Liver (tissue), 9 donors: ENCODE data around the gene ABCD3. TPM values are rescaled to one million over a fixed set of nuclear protein-coding genes. Genes with fewer than 3 reads are reported as not detected.
A peak's percentile ranks its signal among the peaks of the same experiment; 100 is the strongest.
"Not testable (repeated sequence)": the region's sequence is repeated elsewhere in the genome, so short reads cannot be mapped to it uniquely, and the experiment has no call there.

Experiments
- DNase-seq: peaks from one replicate; pipeline ENCODE4 v3.0.0-alpha.2; 2017; ENCODE audit warnings: low spot score
- H3K27ac ChIP-seq, 2 donors: one replicate each; pipeline ENCODE4 v1.7.0; 2013; ENCODE audit warnings: inconsistent platforms in 2 of 2, low read length in 2 of 2, control low read depth in 1 of 2, low read depth in 1 of 2, mild to moderate bottlenecking in 1 of 2
- H3K27me3 ChIP-seq, 4 donors: one replicate each; pipeline versions ENCODE4 v1.6.1 to v1.7.0; 2013; ENCODE audit warnings: low read length in 3 of 4, inconsistent platforms in 1 of 4, mild to moderate bottlenecking in 1 of 4, moderate library complexity in 1 of 4; ENCODE audit not compliant: control insufficient read depth in 4 of 4, insufficient read depth in 4 of 4
- H3K36me3 ChIP-seq, 4 donors: one replicate each; pipeline versions ENCODE4 v1.6.1 to v1.7.0; 2013; ENCODE audit warnings: low read length in 3 of 4, mild to moderate bottlenecking in 3 of 4, low read depth in 1 of 4, moderate library complexity in 1 of 4; ENCODE audit not compliant: control insufficient read depth in 4 of 4, insufficient read depth in 3 of 4
- H3K4me1 ChIP-seq, 4 donors: one replicate each; pipeline versions ENCODE4 v1.6.1 to v1.7.0; 2013; ENCODE audit warnings: low read length in 3 of 4, mild to moderate bottlenecking in 3 of 4, moderate library complexity in 1 of 4; ENCODE audit not compliant: control insufficient read depth in 4 of 4, insufficient read depth in 4 of 4
- H3K4me3 ChIP-seq, 3 donors: one replicate each; pipeline versions ENCODE4 v1.6.1 to v1.7.0; 2013; ENCODE audit warnings: low read length in 3 of 3, control low read depth in 1 of 3, low read depth in 1 of 3, mild to moderate bottlenecking in 1 of 3
- H3K9ac ChIP-seq, 2 donors: one replicate each; pipeline ENCODE4 v1.7.0; 2013; ENCODE audit warnings: low read length in 2 of 2, mild to moderate bottlenecking in 2 of 2, moderate library complexity in 2 of 2, control low read depth in 1 of 2, low read depth in 1 of 2
- H3K9me3 ChIP-seq, 4 donors: one replicate each; pipeline versions ENCODE4 v1.6.1 to v1.7.0; 2013; ENCODE audit warnings: low read length in 3 of 4; ENCODE audit not compliant: control insufficient read depth in 4 of 4
- EGR1 ChIP-seq, 2 donors: IDR thresholded peaks; 2 replicates each; pipeline ENCODE4 v1.6.1; 2016 to 2018; ENCODE audit warnings: antibody characterized with exemption in 2 of 2, low read depth in 2 of 2
- FOXA1 ChIP-seq: IDR thresholded peaks from 2 replicates; pipeline ENCODE4 v1.6.1; 2016; ENCODE audit warnings: antibody characterized with exemption
- GABPA ChIP-seq, 2 donors: IDR thresholded peaks in 1 of 2; conservative IDR thresholded peaks in 1 of 2; 2 replicates each; pipeline ENCODE4 v1.6.1; 2016; ENCODE audit warnings: antibody characterized with exemption in 2 of 2, mild to moderate bottlenecking in 1 of 2, moderate library complexity in 1 of 2
- HNF4A ChIP-seq, 2 donors: conservative IDR thresholded peaks; 2 replicates each; pipeline ENCODE4 v1.6.1; 2016; ENCODE audit warnings: antibody characterized with exemption in 2 of 2, mild to moderate bottlenecking in 2 of 2
- HNF4G ChIP-seq: IDR thresholded peaks from 2 replicates; pipeline ENCODE4 v1.6.1; 2016; ENCODE audit warnings: antibody characterized with exemption
- JUND ChIP-seq, 2 donors: IDR thresholded peaks; 2 replicates each; pipeline ENCODE4 v1.6.1; 2016; ENCODE audit warnings: antibody characterized with exemption in 2 of 2
- MAX ChIP-seq: IDR thresholded peaks from 2 replicates; pipeline ENCODE4 v1.6.1; 2016; ENCODE audit warnings: antibody characterized with exemption
- RAD21 ChIP-seq, 2 donors: IDR thresholded peaks; 2 replicates each; pipeline ENCODE4 v1.6.1; 2016; ENCODE audit warnings: antibody characterized with exemption in 2 of 2, mild to moderate bottlenecking in 2 of 2
- RXRA ChIP-seq, 2 donors: IDR thresholded peaks; 2 replicates each; pipeline ENCODE4 v1.6.1; 2017 to 2018; ENCODE audit warnings: antibody characterized with exemption in 2 of 2, mild to moderate bottlenecking in 1 of 2
- SP1 ChIP-seq: IDR thresholded peaks from 2 replicates; pipeline ENCODE4 v1.6.1; 2018; ENCODE audit warnings: antibody characterized with exemption, mild to moderate bottlenecking
- TAF1 ChIP-seq: conservative IDR thresholded peaks from 2 replicates; pipeline ENCODE4 v1.6.1; 2016; ENCODE audit warnings: antibody characterized with exemption, mild to moderate bottlenecking
- YY1 ChIP-seq: IDR thresholded peaks from 2 replicates; pipeline ENCODE4 v1.6.1; 2016; ENCODE audit warnings: antibody characterized with exemption, mild to moderate bottlenecking
- WGBS: extraction: QIAGEN DNeasy Blood & Tissue Kit; methylation state at CpG from one replicate; pipeline ENCODE4 v1.1.7; 2013; 5-methylcytosine and 5-hydroxymethylcytosine counted together
- polyA plus RNA-seq, 2 donors: library from polyadenylated mRNA; stranded (reverse) in 1 of 2; unstranded in 1 of 2; fragments of 200-250 nt in 1 of 2; fragments of >200 nt in 1 of 2; fragmentation: Nextera tagmentation in 1 of 2; extraction: Ambion mirVana in 1 of 2; gene quantifications; one replicate each; pipeline versions ENCODE4 v1.2.1 to v1.2.3, GENCODE V29; 2013 to 2015
- total RNA-seq, 2 donors: library from RNA; depleted of rRNA; stranded (reverse); fragments of >200 nt; gene quantifications; one replicate each; pipeline ENCODE4 v1.2.3, GENCODE V29; 2014
- TF ChIP-seq, protein P1 (sequence below): fragments of 150-350 bp; IDR thresholded peaks from 2 replicates; pipeline ENCODE4 v1.5.1; 2017; ENCODE audit warnings: improper control_type of control experiment, low read depth, low read length; ENCODE audit not compliant: missing input control
- TF ChIP-seq, protein P2 (sequence below): IDR thresholded peaks from 2 replicates; pipeline ENCODE4 v1.6.1; 2016; ENCODE audit warnings: antibody characterized with exemption, mild to moderate bottlenecking
- donor health status: healthy.
- donor health status: healthy.
- donor health status: healthy.
- donor health status: healthy.
- donor health status: healthy.

The ABCD3 gene
- total RNA-seq (100 to 1,000 TPM in 1 of 2 donors, 10 to 100 TPM in 1; 71.6 to 133 TPM), polyA plus RNA-seq (10 to 100 TPM; 49.2 to 53.4 TPM)

GRCh38 chr1:94417978-94418663 is at the start of gene ABCD3:
Gene ABCD3 (plus strand): TSS chr1:94418389. CDS start chr1:94418479, 90 bp downstream.
- Histone ChIP-seq H3K27me3 (no peaks in the 10 kb centered on the region), H3K9me3 (no peaks in the 10 kb centered on the region), H3K4me3 (peak within 1 kb of the TSS; percentile 72 to 90 (median 74)), H3K9ac (peak within 1 kb of the TSS; percentile 88 to 97), H3K4me1 (peaks cover 2 to 42% (median 32%) of the 10 kb centered on the region in 4 donors), H3K36me3 (no peaks in the 10 kb centered on the region), H3K27ac (peak within 1 kb of the TSS; percentile 75 to 92)
- peak; percentile 96 for DNase-seq
- WGBS = under 1% methylated on average over 84 of the region's 84 CpGs
- peak; percentile 65 to 81 for TF ChIP-seq RXRA (IDR thresholded peaks at IDR 0.05)
- TF ChIP-seq HNF4G = peak; percentile 56
- TF ChIP-seq GABPA (IDR thresholded peaks at IDR 0.05 in 1 of 2, conservative IDR thresholded peaks at IDR 0.05 in 1 of 2) = peak in 1 of 2 donors; percentile 58
- no peak for TF ChIP-seq FOXA1
- TF ChIP-seq HNF4A (conservative IDR thresholded peaks at IDR 0.05) = peak; percentile 68 to 76
- TF ChIP-seq, protein P1, sequence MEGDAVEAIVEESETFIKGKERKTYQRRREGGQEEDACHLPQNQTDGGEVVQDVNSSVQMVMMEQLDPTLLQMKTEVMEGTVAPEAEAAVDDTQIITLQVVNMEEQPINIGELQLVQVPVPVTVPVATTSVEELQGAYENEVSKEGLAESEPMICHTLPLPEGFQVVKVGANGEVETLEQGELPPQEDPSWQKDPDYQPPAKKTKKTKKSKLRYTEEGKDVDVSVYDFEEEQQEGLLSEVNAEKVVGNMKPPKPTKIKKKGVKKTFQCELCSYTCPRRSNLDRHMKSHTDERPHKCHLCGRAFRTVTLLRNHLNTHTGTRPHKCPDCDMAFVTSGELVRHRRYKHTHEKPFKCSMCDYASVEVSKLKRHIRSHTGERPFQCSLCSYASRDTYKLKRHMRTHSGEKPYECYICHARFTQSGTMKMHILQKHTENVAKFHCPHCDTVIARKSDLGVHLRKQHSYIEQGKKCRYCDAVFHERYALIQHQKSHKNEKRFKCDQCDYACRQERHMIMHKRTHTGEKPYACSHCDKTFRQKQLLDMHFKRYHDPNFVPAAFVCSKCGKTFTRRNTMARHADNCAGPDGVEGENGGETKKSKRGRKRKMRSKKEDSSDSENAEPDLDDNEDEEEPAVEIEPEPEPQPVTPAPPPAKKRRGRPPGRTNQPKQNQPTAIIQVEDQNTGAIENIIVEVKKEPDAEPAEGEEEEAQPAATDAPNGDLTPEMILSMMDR = no peak
- TF ChIP-seq SP1 = peak; percentile 72
- TF ChIP-seq YY1 = peak; percentile 71
- TF ChIP-seq, protein P2, sequence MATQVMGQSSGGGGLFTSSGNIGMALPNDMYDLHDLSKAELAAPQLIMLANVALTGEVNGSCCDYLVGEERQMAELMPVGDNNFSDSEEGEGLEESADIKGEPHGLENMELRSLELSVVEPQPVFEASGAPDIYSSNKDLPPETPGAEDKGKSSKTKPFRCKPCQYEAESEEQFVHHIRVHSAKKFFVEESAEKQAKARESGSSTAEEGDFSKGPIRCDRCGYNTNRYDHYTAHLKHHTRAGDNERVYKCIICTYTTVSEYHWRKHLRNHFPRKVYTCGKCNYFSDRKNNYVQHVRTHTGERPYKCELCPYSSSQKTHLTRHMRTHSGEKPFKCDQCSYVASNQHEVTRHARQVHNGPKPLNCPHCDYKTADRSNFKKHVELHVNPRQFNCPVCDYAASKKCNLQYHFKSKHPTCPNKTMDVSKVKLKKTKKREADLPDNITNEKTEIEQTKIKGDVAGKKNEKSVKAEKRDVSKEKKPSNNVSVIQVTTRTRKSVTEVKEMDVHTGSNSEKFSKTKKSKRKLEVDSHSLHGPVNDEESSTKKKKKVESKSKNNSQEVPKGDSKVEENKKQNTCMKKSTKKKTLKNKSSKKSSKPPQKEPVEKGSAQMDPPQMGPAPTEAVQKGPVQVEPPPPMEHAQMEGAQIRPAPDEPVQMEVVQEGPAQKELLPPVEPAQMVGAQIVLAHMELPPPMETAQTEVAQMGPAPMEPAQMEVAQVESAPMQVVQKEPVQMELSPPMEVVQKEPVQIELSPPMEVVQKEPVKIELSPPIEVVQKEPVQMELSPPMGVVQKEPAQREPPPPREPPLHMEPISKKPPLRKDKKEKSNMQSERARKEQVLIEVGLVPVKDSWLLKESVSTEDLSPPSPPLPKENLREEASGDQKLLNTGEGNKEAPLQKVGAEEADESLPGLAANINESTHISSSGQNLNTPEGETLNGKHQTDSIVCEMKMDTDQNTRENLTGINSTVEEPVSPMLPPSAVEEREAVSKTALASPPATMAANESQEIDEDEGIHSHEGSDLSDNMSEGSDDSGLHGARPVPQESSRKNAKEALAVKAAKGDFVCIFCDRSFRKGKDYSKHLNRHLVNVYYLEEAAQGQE = peak; percentile 56
- TF ChIP-seq TAF1 = peak; percentile 56
- TF ChIP-seq EGR1 (IDR thresholded peaks at IDR 0.05; ENCODE audit: low read depth in 2 of 2) = peak; percentile 53 to 88
- TF ChIP-seq JUND (IDR thresholded peaks at IDR 0.05) = peak in 1 of 2 donors; percentile 66
- no peak for TF ChIP-seq RAD21 (IDR thresholded peaks at IDR 0.05)
- peak; percentile 69 for TF ChIP-seq MAX

DNA sequence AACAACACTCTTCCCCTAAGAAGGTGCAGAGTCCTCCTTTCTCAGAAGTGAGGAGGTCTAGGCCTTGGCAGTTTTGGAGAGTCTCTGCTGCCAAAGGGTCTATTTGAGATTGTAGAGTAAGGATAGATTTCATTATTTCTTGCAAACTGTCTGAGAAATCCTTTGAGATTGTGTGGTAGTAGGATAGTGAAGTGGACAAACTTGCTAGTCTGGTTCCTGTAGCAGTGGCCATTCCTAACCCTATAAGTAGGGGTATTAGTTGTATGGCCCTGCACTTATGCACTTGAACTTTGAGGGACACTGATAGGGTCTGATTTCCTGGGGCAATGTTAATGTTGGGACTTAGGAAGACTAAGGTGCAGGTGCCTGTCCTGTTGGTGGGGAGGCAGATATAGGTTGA is 45.4 kb upstream of the ABCD3 start:
- H3K27me3 ChIP-seq, H3K27ac ChIP-seq, H3K9ac ChIP-seq, H3K36me3 ChIP-seq, H3K9me3 ChIP-seq, H3K4me1 ChIP-seq, H3K4me3 ChIP-seq, DNase-seq: not testable (repeated sequence)

DNA sequence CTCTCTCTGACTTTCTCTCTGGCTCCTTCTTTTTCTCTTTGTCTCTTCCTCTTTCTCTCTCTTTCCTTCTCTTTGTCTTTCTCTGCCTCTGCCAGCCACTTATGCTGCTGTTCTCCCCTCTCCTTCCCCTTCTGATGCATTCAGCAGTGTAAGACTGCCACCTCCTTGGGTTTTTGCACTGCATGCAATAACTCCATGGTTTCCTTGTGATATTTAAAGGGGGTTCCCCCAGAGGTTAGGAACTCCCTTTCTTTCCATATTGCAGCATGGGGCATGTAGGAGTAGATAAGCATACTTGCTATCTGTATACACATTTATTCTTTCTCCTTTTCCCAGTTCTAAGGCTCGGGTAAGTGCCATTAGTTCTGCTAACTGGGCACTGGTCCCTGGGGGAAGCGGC is 44.9 kb upstream of the ABCD3 start:
- H3K9ac ChIP-seq, H3K9me3 ChIP-seq, DNase-seq, H3K36me3 ChIP-seq, H3K4me1 ChIP-seq, H3K4me3 ChIP-seq, H3K27me3 ChIP-seq, H3K27ac ChIP-seq: not testable (repeated sequence)
- 43% methylated on average over 2 of the region's 2 CpGs for WGBS

GRCh38 chr1:94375666-94376065 is 42.5 kb upstream of the ABCD3 start:
- 89% methylated on average over 7 of the region's 7 CpGs for WGBS
- H3K36me3 ChIP-seq, H3K4me3 ChIP-seq, H3K27ac ChIP-seq, H3K9me3 ChIP-seq, H3K27me3 ChIP-seq, H3K9ac ChIP-seq, DNase-seq: not testable (repeated sequence)
- H3K4me1 ChIP-seq = peaks cover 0 to 18% (median 8%) of the 10 kb centered on the region in 4 donors

- 64% methylated on average over 2 of the region's 2 CpGs for WGBS
- not testable (repeated sequence) for H3K27ac ChIP-seq, H3K36me3 ChIP-seq, H3K27me3 ChIP-seq, H3K9me3 ChIP-seq, H3K4me3 ChIP-seq, H3K9ac ChIP-seq, DNase-seq
- peaks cover 5 to 35% (median 23%) of the 10 kb centered on the region in 4 donors for H3K4me1 ChIP-seq
Observed at GRCh38 chr1:94378493-94378892, 39.7 kb upstream of the ABCD3 start.
